ENCODE results near the gene SPRR4.

Gene SPRR4

GRCh38 chr1:152977614-152978013 lies 7.2 kb downstream of the SPRR4 start:
- H3K27me3 ChIP-seq (ENCODE audit: insufficient read depth, low read depth, severe bottlenecking): no peaks in the 10 kb centered on the region
- no peak for TF ChIP-seq CTCF (IDR thresholded peaks at IDR 0.05; ENCODE audit: low read depth, low read length)
- no peaks in the 10 kb centered on the region for H3K36me3 ChIP-seq
- DNase-seq: no peak
- no peaks in the 10 kb centered on the region for H3K9me3 ChIP-seq (ENCODE audit: severe bottlenecking)
- H3K4me3 ChIP-seq (ENCODE audit: low read depth, low read length): no peak overlapping the region
- no peak overlapping the region for H3K27ac ChIP-seq

- peak; percentile 73 for DNase-seq
- TF ChIP-seq CTCF (IDR thresholded peaks at IDR 0.05; ENCODE audit: low read depth, low read length): no peak
- Histone ChIP-seq H3K4me3 (ENCODE audit: low read depth, low read length) (no peak overlapping the region), H3K27me3 (ENCODE audit: insufficient read depth, low read depth, severe bottlenecking) (no peaks in the 10 kb centered on the region), H3K27ac (no peak overlapping the region; the same call in 1 of the 2 replicates), H3K36me3 (no peaks in the 10 kb centered on the region), H3K9me3 (ENCODE audit: severe bottlenecking) (no peaks in the 10 kb centered on the region)
These were observed 10.2 kb downstream of the SPRR4 start for GRCh38 chr1:152980676-152981075.

- TF ChIP-seq CTCF (IDR thresholded peaks at IDR 0.05; ENCODE audit: low read depth, low read length): no peak
These were observed 10.9 kb downstream of the SPRR4 start for GRCh38 chr1:152981146-152981871.

GRCh38 chr1:152982076-152982475 lies 11.6 kb downstream of the SPRR4 start:
- Histone ChIP-seq H3K27ac (peak overlapping the region; percentile 51), H3K36me3 (no peaks in the 10 kb centered on the region), H3K27me3 (ENCODE audit: insufficient read depth, low read depth, severe bottlenecking) (no peaks in the 10 kb centered on the region), H3K4me3 (ENCODE audit: low read depth, low read length) (peak overlapping the region; percentile 20), H3K9me3 (ENCODE audit: severe bottlenecking) (no peaks in the 10 kb centered on the region)
- TF ChIP-seq CTCF (IDR thresholded peaks at IDR 0.05; ENCODE audit: low read depth, low read length): no peak
- peak; percentile 82 for DNase-seq

More at GRCh38 chr1:152981146-152981871, 10.9 kb downstream of the SPRR4 start:
- DNase-seq: peak; percentile 22
- Histone ChIP-seq H3K27me3 (ENCODE audit: insufficient read depth, low read depth, severe bottlenecking) (no peaks in the 10 kb centered on the region), H3K9me3 (ENCODE audit: severe bottlenecking) (no peaks in the 10 kb centered on the region), H3K4me3 (ENCODE audit: low read depth, low read length) (no peak overlapping the region), H3K36me3 (no peaks in the 10 kb centered on the region), H3K27ac (no peak overlapping the region; the same call in 1 of the 2 replicates)

- Histone ChIP-seq H3K36me3 (no peaks in the 10 kb centered on the region), H3K27me3 (ENCODE audit: insufficient read depth, low read depth, severe bottlenecking) (no peaks in the 10 kb centered on the region), H3K9me3 (ENCODE audit: severe bottlenecking) (peaks cover 5% of the 10 kb centered on the region), H3K4me3 (ENCODE audit: low read depth, low read length) (peak overlapping the region; percentile 15), H3K27ac (peak overlapping the region; percentile 51)
- peak; percentile 75 for DNase-seq
- no peak for TF ChIP-seq CTCF (IDR thresholded peaks at IDR 0.05; ENCODE audit: low read depth, low read length)
These were observed 12.8 kb downstream of the SPRR4 start for GRCh38 chr1:152983234-152983633.

- H3K9me3 ChIP-seq (ENCODE audit: severe bottlenecking): peaks cover 5% of the 10 kb centered on the region
These were observed 13.3 kb downstream of the SPRR4 start, which contains the start of gene SPRR1A for GRCh38 chr1:152983743-152984142. SPRR1A (plus strand) TSS chr1:152984081; CDS start chr1:152985231, 1,150 bp downstream.

More at GRCh38 chr1:152983743-152984142, 13.3 kb downstream of the SPRR4 start, which contains the start of gene SPRR1A:
- DNase-seq: no peak
- peak within 1 kb of the TSS; percentile 15 for H3K4me3 ChIP-seq (ENCODE audit: low read depth, low read length)
- no peaks in the 10 kb centered on the region for H3K36me3 ChIP-seq
- no peaks in the 10 kb centered on the region for H3K27me3 ChIP-seq (ENCODE audit: insufficient read depth, low read depth, severe bottlenecking)
- H3K27ac ChIP-seq: peak within 1 kb of the TSS; percentile 51
- TF ChIP-seq CTCF (IDR thresholded peaks at IDR 0.05; ENCODE audit: low read depth, low read length): no peak
